GM12878 (cell line): ENCODE results near the gene ZBTB24. TPM values are rescaled to one million over a fixed set of nuclear protein-coding genes. Genes with fewer than 3 reads are reported as not detected.

Source experiments
- ATAC-seq: fragments of 200-7000 bp; cut with Tn5 transposase; 3 replicates; pipeline ENCODE4 v1.9.1; 2020; ENCODE audit warnings: mild to moderate bottlenecking, moderate library complexity
- BruUV-seq: library from RNA; stranded (reverse); fragments of 400-500 nt; replicated peaks from 2 replicates; lab custom pipeline; 2021; lab: Mats Ljungman, UMichigan
- CTCF ChIA-PET: fragments of 300-600 bp; sonication (Branson Sonifier 250); formaldehyde crosslinking; extraction: SDS; loops from one replicate; lab custom pipeline; 2021; ENCODE audit warnings: inconsistent platforms; lab: Yijun Ruan, JAX
- POLR2A ChIA-PET: fragments of 350-600 bp; formaldehyde crosslinking; extraction: SDS; loops from one replicate; lab custom pipeline; 2021; ENCODE audit warnings: inconsistent platforms; lab: Charles Lee
- RAD21 ChIA-PET: fragments of 300-600 bp; sonication (Branson Sonifier 250); formaldehyde crosslinking; loops from one replicate; lab custom pipeline; 2023; ENCODE audit warnings: antibody characterized with exemption; ENCODE audit not compliant: unreplicated experiment; lab: Charles Lee
- SMC1A ChIA-PET: fragments of 300-600 bp; sonication (Branson Sonifier 250); formaldehyde crosslinking; loops from one replicate; lab custom pipeline; 2023; ENCODE audit not compliant: unreplicated experiment, uncharacterized antibody; lab: Charles Lee
- DNase-seq: peaks from one replicate; pipeline ENCODE4 v3.0.0-alpha.2; 2011; ENCODE audit warnings: low read depth, low spot score
- FAIRE-seq: peaks from 3 replicates; lab custom pipeline; 2011; peaks lifted over from hg19 to GRCh38; lab: Jason Lieb, UNC
- H2AFZ ChIP-seq: 2 replicates; pipeline ENCODE4 v1.6.0; 2011; ENCODE audit warnings: low read depth, low read length, control low read depth; ENCODE audit not compliant: control insufficient read depth
- H3K27ac ChIP-seq: 2 replicates; pipeline ENCODE4 v1.5.1; 2011; ENCODE audit warnings: control low read depth; ENCODE audit not compliant: control insufficient read depth, insufficient read depth
- H3K27me3 ChIP-seq, 2 experiments: replicated peaks in 1 of 2; 2 replicates each; pipeline versions ENCODE4 v1.6.0 to v1.6.1; 2011; ENCODE audit warnings: low read length in 1 of 2; ENCODE audit not compliant: control insufficient read depth in 2 of 2, insufficient read depth in 2 of 2
- H3K36me3 ChIP-seq, 2 experiments: 2 replicates each; pipeline ENCODE4 v1.5.1; 2011; ENCODE audit warnings: low read length in 1 of 2; ENCODE audit not compliant: control insufficient read depth in 2 of 2, insufficient read depth in 2 of 2
- H3K4me1 ChIP-seq: 2 replicates; pipeline ENCODE4 v1.6.1; 2011; ENCODE audit warnings: mild to moderate bottlenecking, low read length, moderate library complexity, mixed read lengths; ENCODE audit not compliant: control insufficient read depth, insufficient read depth
- H3K4me2 ChIP-seq: 2 replicates; pipeline ENCODE4 v1.6.0; 2011; ENCODE audit warnings: control low read depth; ENCODE audit not compliant: control insufficient read depth, insufficient read depth
- H3K4me3 ChIP-seq: fragments of 200-600 bp; sonication (generic); 2 replicates; pipeline ENCODE4 v1.5.1; 2016
- H3K79me2 ChIP-seq: 2 replicates; pipeline ENCODE4 v1.6.0; 2011; ENCODE audit warnings: low read length; ENCODE audit not compliant: control insufficient read depth, insufficient read depth
- H3K9ac ChIP-seq: 2 replicates; pipeline ENCODE4 v1.8.0; 2011; ENCODE audit warnings: low read length, control low read depth, mixed read lengths; ENCODE audit not compliant: control insufficient read depth, insufficient read depth
- H3K9me3 ChIP-seq: replicated peaks from 3 replicates; pipeline ENCODE4 v1.5.1; 2011; ENCODE audit warnings: mild to moderate bottlenecking, low read length; ENCODE audit not compliant: control insufficient read depth, insufficient read depth
- H4K20me1 ChIP-seq: 2 replicates; pipeline ENCODE4 v1.6.0; 2011; ENCODE audit not compliant: control insufficient read depth, insufficient read depth
- BCL3 ChIP-seq: IDR thresholded peaks from 2 replicates; pipeline ENCODE4 v1.6.1; 2011; ENCODE audit warnings: borderline replicate concordance, low read depth, mild to moderate bottlenecking, moderate library complexity, low read length; ENCODE audit not compliant: insufficient read depth, poor library complexity, severe bottlenecking
- HDAC6 ChIP-seq: fragments of 200-600 bp; sonication (generic); IDR thresholded peaks from one replicate; pipeline ENCODE4 v1.8.0; 2017; ENCODE audit warnings: antibody characterized with exemption; ENCODE audit not compliant: unreplicated experiment
- ZBTB33 ChIP-seq: fragments of 450-650 bp; IDR thresholded peaks from 2 replicates; pipeline ENCODE4 v1.6.1; 2017; ENCODE audit warnings: mild to moderate bottlenecking
- WGBS: methylation state at CpG from one replicate; pipeline ENCODE4 v1.1.6; 2016; ENCODE audit warnings: low lambda C conversion rate; ENCODE audit not compliant: insufficient replicate concordance, insufficient coverage; ENCODE audit errors: missing lambda C conversion rate; 5-methylcytosine and 5-hydroxymethylcytosine counted together
- in situ Hi-C: fragments of 300-500 bp; cut with MboI; formaldehyde crosslinking; loops from 9 replicates; pipeline ENCODE4 v1.14.3; 2018; ENCODE audit warnings: mixed read lengths
- intact Hi-C: fragments of 100-400 bp; cut with micrococcal nuclease; formaldehyde crosslinking; loops from one replicate; pipeline ENCODE4 v1.14.2; 2022; ENCODE audit not compliant: unreplicated experiment
- polyA plus RNA-seq, 11 experiments: library from polyadenylated mRNA; depleted of rRNA in 4 of 11; unstranded in 6 of 11; stranded (reverse) in 5 of 11; fragments of >200 nt; fragmentation: Nextera tagmentation in 4 of 11; fragmentation: Illumina TruSeq in 1 of 11; extraction: Ambion mirVana in 4 of 11; extraction: Trizol in 1 of 11; gene quantifications; 1 replicate in 1 of 11; 2 replicates in 10 of 11; pipeline versions ENCODE4 v1.2.1 to v1.2.3, GENCODE V29; 2011 to 2016; ENCODE audit warnings: inconsistent platforms in 2 of 11, missing spikeins in 2 of 11, low read depth in 1 of 11
- total RNA-seq, 4 experiments: library from RNA; depleted of rRNA in 3 of 4; stranded (reverse); fragments of >200 nt in 3 of 4; fragmentation: Illumina TruSeq in 1 of 4; extraction: Trizol in 1 of 4; gene quantifications; 2 replicates each; pipeline versions ENCODE4 v1.2.1 to v1.2.3, GENCODE V29; 2013 to 2021

The ZBTB24 gene
- total and polyA plus RNA-seq, 10 of the 15 experiments (the other 5 are each of a cell fraction or from before 2014, with no cell fraction given) = 2.9 to 17.7 (median 8.5) TPM

DNA sequence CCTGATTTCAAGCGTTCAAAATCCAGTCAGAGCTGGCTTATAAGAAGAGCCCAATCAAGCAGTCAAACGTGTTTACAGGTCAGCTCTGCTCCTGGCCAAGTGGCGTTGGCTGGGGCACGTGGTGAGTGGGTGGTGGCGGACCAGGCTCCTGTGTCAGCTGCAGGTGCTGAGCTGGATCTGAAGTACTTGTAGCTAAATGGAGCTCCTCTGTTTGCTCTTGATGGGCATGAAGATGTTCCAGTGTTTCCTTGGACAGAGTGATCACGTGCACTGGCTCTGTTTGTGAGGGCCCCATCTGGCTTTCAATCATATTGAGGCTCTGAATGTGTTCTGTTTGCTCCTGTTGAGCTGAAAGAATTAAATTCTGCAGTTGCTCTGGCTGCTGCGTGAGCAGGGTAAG is 17.2 kb downstream of the ZBTB24 start:
- no peak overlapping the region for H2AFZ ChIP-seq
- no peak overlapping the region for H3K9ac ChIP-seq
- intact Hi-C loops = no loop called here
- H3K4me1 ChIP-seq = no peaks in the 10 kb centered on the region; the same call in none of the 2 replicates
- no peaks in the 10 kb centered on the region; the same call in 1 of the 2 replicates for H4K20me1 ChIP-seq
- RAD21 ChIA-PET = interaction anchor here (1.4 to 4.0 kb wide), 2 partner anchors 13 to 24 kb away, joined by 3 to 23 read pairs; no protein-coding TSS in a partner anchor
- peaks cover 10% of the 10 kb centered on the region for H3K79me2 ChIP-seq
- TF ChIP-seq ZBTB33 = peak; percentile 51; the same call in 1 of the 2 replicates
- TF ChIP-seq HDAC6 = no peak
- TF ChIP-seq BCL3 = no peak
- TF ChIP-seq, all 136 proteins: peak for 1
- Histone ChIP-seq H3K9me3 (no peaks in the 10 kb centered on the region; the same call in 1 of the 3 replicates), H3K27me3 (no peaks in the 10 kb centered on the region), H3K36me3 (peaks cover 13 to 33% of the 10 kb centered on the region in 2 experiments), H3K27ac (no peak overlapping the region), H3K4me2 (no peak overlapping the region), H3K4me3 (no peak overlapping the region)
- in situ Hi-C loops = no loop called here
- WGBS = 74% methylated on average over 7 of the region's 7 CpGs
- no TSS peak for BruUV-seq
- DNase-seq (no peak), FAIRE-seq (no peak), ATAC-seq (peak; percentile 32; the same call in 1 of the 3 replicates)
- POLR2A ChIA-PET = interaction anchor here (1.0 to 13.1 kb wide), 3 partner anchors 9 to 17 kb away, joined by 3 to 132 read pairs (median 3); partner anchors contain the start of gene ZBTB24
- SMC1A ChIA-PET = interaction anchor here (1.2 to 3.5 kb wide), 4 partner anchors 9 to 24 kb away, joined by 5 to 11 read pairs (median 8); partner anchors contain the start of genes MICAL1 and ZBTB24
- CTCF ChIA-PET = interaction anchor here (1.0 to 1.2 kb wide), 2 partner anchors 14 to 278 kb away, joined by 3 to 4 read pairs; no protein-coding TSS in a partner anchor
